Sigmoid colon (tissue), 7 donors: ENCODE results near the gene ADAMTS19. TPM values are rescaled to one million over a fixed set of nuclear protein-coding genes. Genes with fewer than 3 reads are reported as not detected.

Experiments used
- DNase-seq: peaks from one replicate; pipeline ENCODE4 v3.0.0-alpha.2; 2019
- H3K27ac ChIP-seq, 4 donors: fragments of 200-600 bp; sonication (generic); one replicate each; pipeline ENCODE4 v1.5.1; 2016 to 2019; ENCODE audit warnings: mild to moderate bottlenecking in 1 of 4
- H3K27me3 ChIP-seq, 3 donors: fragments of 200-600 bp; sonication (generic); one replicate each; pipeline ENCODE4 v1.5.1; 2019; ENCODE audit warnings: mild to moderate bottlenecking in 1 of 3
- H3K36me3 ChIP-seq, 4 donors: fragments of 200-600 bp; sonication (generic); one replicate each; pipeline ENCODE4 v1.5.1; 2016 to 2019
- H3K4me1 ChIP-seq, 4 donors: fragments of 200-600 bp; sonication (generic); one replicate each; pipeline ENCODE4 v1.5.1; 2017 to 2019
- H3K4me3 ChIP-seq, 4 donors: fragments of 200-600 bp; sonication (generic); one replicate each; pipeline ENCODE4 v1.5.1; 2017 to 2019; ENCODE audit warnings: mild to moderate bottlenecking in 2 of 4, moderate library complexity in 1 of 4
- H3K9me3 ChIP-seq, 4 donors: fragments of 200-600 bp in 3 of 4; sonication (generic) in 3 of 4; one replicate each; pipeline versions ENCODE4 v1.5.1 to v1.6.1; 2013 to 2019
- CTCF ChIP-seq, 4 experiments: fragments of 450-650 bp in 3 of 4; fragments of 200-600 bp in 1 of 4; IDR thresholded peaks; one replicate each; pipeline ENCODE4 v1.5.1; 2016 to 2019; ENCODE audit warnings: antibody characterized with exemption in 4 of 4, mild to moderate bottlenecking in 3 of 4, moderate library complexity in 2 of 4
- EP300 ChIP-seq, 4 donors: sonication (generic); formaldehyde crosslinking; IDR thresholded peaks; one replicate each; pipeline ENCODE4 v1.6.1; 2017; ENCODE audit warnings: antibody characterized with exemption in 4 of 4
- POLR2A ChIP-seq, 2 donors: fragments of 450-650 bp; IDR thresholded peaks; one replicate each; pipeline ENCODE4 v1.6.1; 2016; ENCODE audit warnings: antibody characterized with exemption in 2 of 2, mild to moderate bottlenecking in 2 of 2, moderate library complexity in 2 of 2
- POLR2AphosphoS5 ChIP-seq, 4 donors: sonication (generic); formaldehyde crosslinking; IDR thresholded peaks; one replicate each; pipeline ENCODE4 v1.6.1; 2017; ENCODE audit warnings: antibody characterized with exemption in 4 of 4
- WGBS, 2 donors: extraction: QIAGEN DNeasy Blood & Tissue Kit; methylation state at CpG; one replicate each; pipeline ENCODE4 v1.1.7; 2013; 5-methylcytosine and 5-hydroxymethylcytosine counted together
- intact Hi-C: fragments of 100-400 bp; cut with DNase I; formaldehyde crosslinking; loops from one replicate; pipeline ENCODE4 v1.15.1; 2023
- polyA plus RNA-seq, 3 donors: library from polyadenylated mRNA; stranded (reverse); fragments of 200-250 nt; gene quantifications; one replicate each; pipeline ENCODE4 v1.2.3, GENCODE V29; 2013
- total RNA-seq, 4 donors: library from RNA; depleted of rRNA; stranded (reverse); fragments of >200 nt; gene quantifications; one replicate each; pipeline ENCODE4 v1.1.0, GENCODE V29; 2016
- donor health status: healthy with polysubstance abuse.
- donor health status: Bipolar disorder and iron deficiency.
- donor health status: healthy.

ADAMTS19 gene
- total and polyA plus RNA-seq, 7 donors = 0.16 to 8.9 (median 2.1) TPM; not detected in 2

GRCh38 chr5:129653442-129653841 is 193.3 kb downstream of the ADAMTS19 start:
- Histone ChIP-seq H3K36me3 (no peaks in the 10 kb centered on the region), H3K9me3 (no peaks in the 10 kb centered on the region), H3K4me3 (no peak overlapping the region), H3K4me1 (peaks cover 0 to 14% (median 12%) of the 10 kb centered on the region in 4 donors), H3K27ac (no peak overlapping the region), H3K27me3 (no peaks in the 10 kb centered on the region)
- no peak for DNase-seq
- intact Hi-C loops = no loop called here
- TF ChIP-seq EP300 (IDR thresholded peaks at IDR 0.05) (no peak), POLR2A (IDR thresholded peaks at IDR 0.05) (no peak), CTCF (IDR thresholded peaks at IDR 0.05) (no peak), POLR2AphosphoS5 (IDR thresholded peaks at IDR 0.05) (no peak)
- 81 to 92% methylated on average over 4 of the region's 4 CpGs for WGBS, 2 donors

GRCh38 chr5:129656952-129657351 is 196.9 kb downstream of the ADAMTS19 start:
- no peak for TF ChIP-seq CTCF (IDR thresholded peaks at IDR 0.05)
- no peak for TF ChIP-seq EP300 (IDR thresholded peaks at IDR 0.05)
- no peak for TF ChIP-seq POLR2A (IDR thresholded peaks at IDR 0.05)
- no peak for TF ChIP-seq POLR2AphosphoS5 (IDR thresholded peaks at IDR 0.05)
- Histone ChIP-seq H3K4me3 (no peak overlapping the region), H3K27ac (no peak overlapping the region), H3K36me3 (no peaks in the 10 kb centered on the region), H3K9me3 (no peaks in the 10 kb centered on the region), H3K27me3 (no peaks in the 10 kb centered on the region), H3K4me1 (peaks cover 0 to 14% (median 11%) of the 10 kb centered on the region in 4 donors)
- intact Hi-C loops = no loop called here
- DNase-seq = no peak
- WGBS, 2 donors = 87 to 93% methylated on average over 2 of the region's 2 CpGs

GRCh38 chr5:129658801-129659200 is 198.7 kb downstream of the ADAMTS19 start:
- no peaks in the 10 kb centered on the region for H3K36me3 ChIP-seq
- no peak for DNase-seq
- no peak overlapping the region for H3K4me3 ChIP-seq
- H3K4me1 ChIP-seq = no peaks in the 10 kb centered on the region
- intact Hi-C loops = no loop called here
- no peaks in the 10 kb centered on the region for H3K27me3 ChIP-seq
- H3K9me3 ChIP-seq = no peaks in the 10 kb centered on the region
- no peak overlapping the region for H3K27ac ChIP-seq
- TF ChIP-seq EP300 (IDR thresholded peaks at IDR 0.05) = no peak
- TF ChIP-seq CTCF (IDR thresholded peaks at IDR 0.05) = no peak
- no peak for TF ChIP-seq POLR2AphosphoS5 (IDR thresholded peaks at IDR 0.05)
- TF ChIP-seq POLR2A (IDR thresholded peaks at IDR 0.05) = no peak
- WGBS, 2 donors = 83 to 85% methylated on average over 1 of the region's 1 CpG

GRCh38 chr5:129661366-129662035 is 201.4 kb downstream of the ADAMTS19 start:
- TF ChIP-seq POLR2A (IDR thresholded peaks at IDR 0.05) (no peak), EP300 (IDR thresholded peaks at IDR 0.05) (no peak), CTCF (IDR thresholded peaks at IDR 0.05) (no peak), POLR2AphosphoS5 (IDR thresholded peaks at IDR 0.05) (no peak)
- 75 to 79% methylated on average over 6 of the region's 6 CpGs for WGBS, 2 donors
- Histone ChIP-seq H3K36me3 (no peaks in the 10 kb centered on the region), H3K27ac (no peak overlapping the region), H3K4me3 (no peak overlapping the region), H3K27me3 (no peaks in the 10 kb centered on the region), H3K9me3 (no peaks in the 10 kb centered on the region), H3K4me1 (no peaks in the 10 kb centered on the region)
- intact Hi-C loops = no loop called here
- DNase-seq = no peak
